ENCODE results near the gene PATL2. TPM values are rescaled to one million over a fixed set of nuclear protein-coding genes. Genes with fewer than 3 reads are reported as not detected.

The PATL2 gene
- total and polyA plus RNA-seq, 2 donors (not counting 1 experiment from before 2014, with no cell fraction given), result 58.9 to 89.4 TPM

DNA sequence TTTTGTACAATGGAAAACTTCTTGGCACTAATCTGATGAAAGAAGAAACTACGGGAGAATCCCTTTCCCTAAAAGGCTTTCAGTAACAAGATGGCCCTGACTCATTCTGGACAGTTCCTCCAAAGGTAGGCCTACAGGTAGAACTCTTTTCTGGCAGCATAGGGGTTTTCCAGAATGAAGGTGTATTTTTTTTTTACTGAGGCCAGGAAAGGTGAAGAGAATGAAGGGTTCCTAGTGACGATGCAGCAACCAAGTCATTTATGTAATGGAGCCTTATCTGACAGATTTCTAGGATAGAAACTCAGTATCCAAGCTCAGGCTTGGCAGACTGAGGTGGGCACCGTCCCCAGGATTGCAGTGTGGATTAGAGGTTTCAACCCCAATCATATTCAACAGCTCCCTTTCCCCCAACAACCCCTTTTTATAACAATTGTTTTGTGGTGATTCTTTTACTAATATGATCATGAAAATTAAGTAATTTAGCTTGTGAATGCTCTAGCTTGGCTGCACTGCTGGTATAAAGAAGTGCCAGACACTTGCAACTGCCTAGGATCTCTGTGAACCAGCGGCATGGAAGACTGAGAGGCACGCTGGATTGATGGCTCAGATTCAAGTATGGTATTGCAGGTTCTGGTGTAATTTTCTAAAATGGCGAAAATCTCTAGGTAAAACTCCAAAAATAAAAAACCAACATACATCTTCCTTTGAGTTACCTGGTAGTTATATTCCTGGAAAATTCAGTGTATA, 16.5 kb upstream of the PATL2 start:
- ATAC-seq (ENCODE audit: low read depth) (no peak), DNase-seq (peak; percentile 55)
- Mint-ChIP-seq H3K9me3 (ENCODE audit: insufficient read depth) (no peaks in the 10 kb centered on the region), H3K27ac (peak overlapping the region; percentile 99), H3K27me3 (no peaks in the 10 kb centered on the region), H3K4me1 (peaks cover 78% of the 10 kb centered on the region), H3K4me3 (peak overlapping the region; percentile 89)
- Histone ChIP-seq H3K4me2 (replicated peaks; ENCODE audit: low read depth, low read length, poor library complexity, severe bottlenecking) (peak overlapping the region; percentile 78), H3K27ac (ENCODE audit: low read length in 2 of 2) (peak overlapping the region; percentile 94 to 95), H3K27me3 (replicated peaks in 1 of 4; ENCODE audit: control extremely low read depth in 1 of 4, control insufficient read depth in 3 of 4, insufficient read depth in 4 of 4, low read length in 3 of 4) (no peaks in the 10 kb centered on the region), H3K9me3 (ENCODE audit: control extremely low read depth in 1 of 3, control insufficient read depth in 2 of 3, insufficient read depth in 1 of 3, low read length in 2 of 3) (no peaks in the 10 kb centered on the region), H3K4me3 (ENCODE audit: control extremely low read depth in 1 of 5, extremely low read depth in 1 of 5, insufficient read depth in 1 of 5, low read depth in 2 of 5, low read length in 4 of 5) (peak overlapping the region in 1 of 5 experiments; percentile 61), H3K36me3 (replicated peaks in 1 of 2; ENCODE audit: control extremely low read depth in 1 of 2, control insufficient read depth in 1 of 2, extremely low read depth in 1 of 2, insufficient read depth in 2 of 2, low read length in 1 of 2) (peaks cover 0 to 7% of the 10 kb centered on the region in 2 experiments), H3K4me1 (ENCODE audit: control insufficient read depth in 2 of 2, insufficient read depth in 2 of 2, low read length in 2 of 2) (peaks cover 68 to 81% of the 10 kb centered on the region in 2 donors), H2AFZ (ENCODE audit: insufficient read depth, low read depth, low read length, poor library complexity, severe bottlenecking) (no peak overlapping the region), H3K79me2 (ENCODE audit: control insufficient read depth, insufficient read depth, low read length) (peaks cover 85% of the 10 kb centered on the region), H4K20me1 (ENCODE audit: control insufficient read depth, insufficient read depth, low read length, poor library complexity, severe bottlenecking) (no peaks in the 10 kb centered on the region), H3K9ac (ENCODE audit: low read length) (peak overlapping the region; percentile 67)
- ChIA-PET POLR2A (interaction anchor here (0.6 to 34.6 kb wide), 5 partner anchors 9 to 102 kb away, joined by 4 to 819 read pairs (median 57); partner anchors contain the start of genes B2M, PATL2, SPG11 and TRIM69), CTCF (interaction anchor here (1.0 to 18.0 kb wide), 4 partner anchors 9 to 64 kb away, joined by 3 to 529 read pairs (median 88); partner anchors contain the start of genes B2M, PATL2, SPG11 and TRIM69)
- WGBS (ENCODE audit: insufficient coverage), result 100% methylated on average over 1 of the region's 6 CpGs
- TF ChIP-seq, protein P1, sequence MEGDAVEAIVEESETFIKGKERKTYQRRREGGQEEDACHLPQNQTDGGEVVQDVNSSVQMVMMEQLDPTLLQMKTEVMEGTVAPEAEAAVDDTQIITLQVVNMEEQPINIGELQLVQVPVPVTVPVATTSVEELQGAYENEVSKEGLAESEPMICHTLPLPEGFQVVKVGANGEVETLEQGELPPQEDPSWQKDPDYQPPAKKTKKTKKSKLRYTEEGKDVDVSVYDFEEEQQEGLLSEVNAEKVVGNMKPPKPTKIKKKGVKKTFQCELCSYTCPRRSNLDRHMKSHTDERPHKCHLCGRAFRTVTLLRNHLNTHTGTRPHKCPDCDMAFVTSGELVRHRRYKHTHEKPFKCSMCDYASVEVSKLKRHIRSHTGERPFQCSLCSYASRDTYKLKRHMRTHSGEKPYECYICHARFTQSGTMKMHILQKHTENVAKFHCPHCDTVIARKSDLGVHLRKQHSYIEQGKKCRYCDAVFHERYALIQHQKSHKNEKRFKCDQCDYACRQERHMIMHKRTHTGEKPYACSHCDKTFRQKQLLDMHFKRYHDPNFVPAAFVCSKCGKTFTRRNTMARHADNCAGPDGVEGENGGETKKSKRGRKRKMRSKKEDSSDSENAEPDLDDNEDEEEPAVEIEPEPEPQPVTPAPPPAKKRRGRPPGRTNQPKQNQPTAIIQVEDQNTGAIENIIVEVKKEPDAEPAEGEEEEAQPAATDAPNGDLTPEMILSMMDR (IDR thresholded peaks at IDR 0.05), result no peak
- TF ChIP-seq EZH2 (IDR thresholded peaks at IDR 0.05; ENCODE audit: borderline replicate concordance, insufficient read depth, low read depth, low read length, poor library complexity, severe bottlenecking), result no peak
- intact Hi-C loops (cut with micrococcal nuclease), result loop anchor here (2.0 to 5.0 kb wide), 4 partner anchors 191 to 470 kb away; partner anchors contain the start of genes CTDSPL2, EIF3J and GOLM2

Measured in B cell (primary cell).